GM12872 (cell line): ENCODE results near the gene CD55.

ENCODE experiments used
- CTCF ChIP-seq: IDR thresholded peaks from 3 replicates; pipeline ENCODE4 v1.5.1; 2011; ENCODE audit warnings: low read depth, mild to moderate bottlenecking, low read length, moderate library complexity; ENCODE audit not compliant: insufficient read depth

The CD55 gene

GRCh38 chr1:207343675-207344074 lies 22.2 kb downstream of the CD55 start:
- no peak for TF ChIP-seq CTCF

DNA sequence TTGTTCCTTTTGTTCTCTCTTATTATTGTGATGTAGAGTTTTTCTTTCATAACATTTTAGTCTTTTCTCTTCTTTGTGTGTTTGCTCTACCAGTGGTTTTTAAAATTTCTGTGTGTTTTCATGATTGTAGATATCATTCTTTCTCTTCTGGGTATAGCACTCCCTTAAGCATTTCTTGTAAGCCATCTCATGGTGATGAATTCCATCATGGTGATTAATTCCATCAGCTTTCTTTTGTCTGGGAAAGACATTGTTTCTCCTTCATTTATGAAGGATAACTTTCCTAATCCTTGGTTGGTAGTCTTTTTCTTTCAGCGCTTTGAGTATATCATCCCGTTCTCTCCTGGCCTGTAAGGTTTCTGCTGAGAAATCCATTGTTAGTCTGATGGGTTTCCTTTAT lies 22.7 kb downstream of the CD55 start:
- no peak for TF ChIP-seq CTCF

- no peak for TF ChIP-seq CTCF
Measured at GRCh38 chr1:207345644-207346477, 24.4 kb downstream of the CD55 start.

DNA sequence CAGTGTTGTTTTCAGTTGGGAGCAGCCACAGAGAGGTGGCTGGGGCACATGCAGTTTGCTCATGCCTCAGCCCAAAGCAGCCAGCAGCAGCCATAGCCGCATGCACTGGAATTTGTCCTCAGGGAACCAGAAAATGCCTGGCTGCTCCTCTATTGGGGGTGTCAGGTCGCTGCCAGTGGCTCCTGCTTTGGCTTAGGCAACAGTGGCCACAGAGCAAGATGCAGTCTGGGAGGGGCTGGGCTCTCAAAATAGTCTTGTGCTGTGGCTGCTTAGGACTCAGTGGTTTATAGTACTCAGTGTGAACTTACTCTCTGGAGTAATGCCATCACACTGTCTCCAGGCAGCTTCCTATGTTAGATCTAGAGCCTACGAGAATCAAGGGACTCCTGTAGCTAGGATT lies 25.0 kb downstream of the CD55 start:
- TF ChIP-seq CTCF: no peak

DNA sequence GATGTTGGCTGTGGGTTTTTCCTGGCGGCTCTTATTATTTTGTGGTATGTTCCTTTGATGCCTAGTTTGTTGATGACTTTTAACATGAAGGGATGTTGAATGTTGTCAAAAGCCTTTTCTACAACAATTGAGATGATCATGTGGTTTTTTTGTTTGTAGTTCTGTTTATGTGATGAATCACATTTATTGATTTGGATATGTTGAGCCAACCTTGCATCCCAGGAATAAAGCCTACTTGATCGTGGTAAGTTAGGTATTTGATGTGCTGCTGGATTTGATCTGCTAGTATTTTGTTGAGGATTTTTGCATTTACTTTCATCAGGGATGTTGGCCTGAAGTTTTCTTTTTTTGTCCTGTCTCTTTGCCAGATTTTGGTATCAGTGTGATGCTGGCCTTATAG lies 28.5 kb downstream of the CD55 start:
- TF ChIP-seq CTCF: no peak

- no peak for TF ChIP-seq CTCF
Measured at GRCh38 chr1:207352554-207352953, 31.1 kb downstream of the CD55 start.

DNA sequence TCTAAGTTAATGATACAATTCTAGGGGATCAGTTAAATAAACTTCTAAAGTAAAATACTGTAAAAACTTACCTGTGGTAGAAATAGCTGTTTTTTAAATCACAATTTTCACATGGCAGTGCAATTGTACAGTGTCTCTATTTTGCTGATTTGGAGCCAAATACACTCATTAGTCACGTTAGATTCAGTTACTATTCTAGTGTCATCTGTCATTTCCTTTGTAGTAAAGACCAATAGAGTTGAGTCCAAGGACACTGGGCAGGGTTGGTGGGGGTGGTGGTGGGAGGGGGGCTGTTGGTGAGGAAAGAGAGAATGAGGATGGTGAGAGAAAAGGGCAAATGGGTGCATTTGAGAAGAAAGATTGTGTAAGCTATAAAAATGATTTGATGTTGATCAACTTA lies 33.6 kb downstream of the CD55 start:
- no peak for TF ChIP-seq CTCF
